NK-92 (cell line): ENCODE results near the gene PCYOX1L.

Experiments
- DNase-seq: peaks from one replicate; lab custom pipeline; 2025; ENCODE audit not compliant: unreplicated experiment; lab: John Stamatoyannopoulos, UW

The PCYOX1L gene

DNA sequence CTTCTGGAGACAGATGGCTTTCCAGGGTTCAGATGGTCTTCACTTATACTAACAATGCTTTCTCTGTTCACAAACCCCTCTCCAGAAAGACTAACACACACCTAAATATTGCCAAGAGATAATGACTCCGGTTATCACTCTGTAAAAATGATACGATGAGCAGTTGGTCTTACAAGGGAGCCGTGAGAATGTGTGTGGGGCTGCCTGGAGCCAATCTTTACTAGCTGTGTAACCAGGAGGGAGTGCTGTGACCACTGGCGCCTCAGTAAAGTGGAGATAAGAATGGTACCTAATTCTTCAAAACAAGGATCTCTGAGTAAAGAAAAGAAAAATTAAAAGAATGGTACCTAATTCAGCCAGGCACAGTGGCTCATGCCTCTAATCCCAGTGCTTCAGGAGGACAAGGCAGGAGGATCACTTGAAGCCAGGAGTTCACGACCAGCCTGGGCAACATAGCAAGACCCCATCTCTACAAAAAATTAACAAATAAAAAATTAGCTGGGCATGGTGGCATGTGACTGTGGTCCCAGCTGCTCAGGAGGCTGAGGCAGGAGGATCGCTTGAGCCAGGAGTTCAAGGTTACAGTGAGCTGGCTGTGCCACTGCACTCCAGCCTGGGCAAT, 61.2 kb downstream of the PCYOX1L start:
- DNase-seq = no peak
